GM18520 (cell line): ENCODE data around the gene SOCS3.

ENCODE experiments used
- ATAC-seq: cut with Tn5 transposase; IDR thresholded peaks from one replicate; pipeline ENCODE4 v1.9.1; 2021; ENCODE audit not compliant: unreplicated experiment

The SOCS3 gene

GRCh38 chr17:78353834-78354233, 6.0 kb downstream of the SOCS3 start:
- ATAC-seq, result no peak

GRCh38 chr17:78351449-78352006, 8.3 kb downstream of the SOCS3 start:
- no peak for ATAC-seq

- ATAC-seq, result no peak
These were observed 9.8 kb downstream of the SOCS3 start for GRCh38 chr17:78349891-78350642.

- ATAC-seq, result no peak
These were observed 11.7 kb downstream of the SOCS3 start for GRCh38 chr17:78348055-78348770.

- ATAC-seq, result no peak
These were observed 12.4 kb downstream of the SOCS3 start for GRCh38 chr17:78347453-78347852.

GRCh38 chr17:78346605-78347250, 13.1 kb downstream of the SOCS3 start:
- ATAC-seq, result no peak

GRCh38 chr17:78345791-78346494, 13.9 kb downstream of the SOCS3 start:
- ATAC-seq, result no peak

- no peak for ATAC-seq
These were observed 14.7 kb downstream of the SOCS3 start for GRCh38 chr17:78345172-78345571.

GRCh38 chr17:78344666-78345065, 15.2 kb downstream of the SOCS3 start:
- no peak for ATAC-seq

GRCh38 chr17:78343543-78344201, 16.2 kb downstream of the SOCS3 start:
- ATAC-seq, result no peak

GRCh38 chr17:78343187-78343542, 16.7 kb downstream of the SOCS3 start:
- ATAC-seq, result no peak

GRCh38 chr17:78342449-78343186, 17.3 kb downstream of the SOCS3 start:
- ATAC-seq, result no peak

- no peak for ATAC-seq
These were observed 18.1 kb downstream of the SOCS3 start for GRCh38 chr17:78341559-78342448.

GRCh38 chr17:78340183-78340955, 19.5 kb downstream of the SOCS3 start:
- no peak for ATAC-seq

- no peak for ATAC-seq
These were observed 21.2 kb downstream of the SOCS3 start for GRCh38 chr17:78338486-78339259.

- ATAC-seq, result peak; percentile 33
These were observed 22.4 kb downstream of the SOCS3 start for GRCh38 chr17:78337244-78338109.
